HG03066 (cell line): ENCODE results near the gene ABCC1.
"Not testable (repeated sequence)": the region's sequence is repeated elsewhere in the genome, so short reads cannot be mapped to it uniquely, and the experiment has no call there.

Experiments used
- ATAC-seq: cut with Tn5 transposase; IDR thresholded peaks from one replicate; pipeline ENCODE4 v1.9.1; 2021; ENCODE audit warnings: low read depth; ENCODE audit not compliant: unreplicated experiment

The ABCC1 gene

GRCh38 chr16:16148755-16149154, 199.3 kb downstream of the ABCC1 start:
- ATAC-seq = no peak

- no peak for ATAC-seq
These were observed 200.3 kb downstream of the ABCC1 start for GRCh38 chr16:16149710-16150116.

- no peak for ATAC-seq
These were observed 200.9 kb downstream of the ABCC1 start for GRCh38 chr16:16150117-16150877.

DNA sequence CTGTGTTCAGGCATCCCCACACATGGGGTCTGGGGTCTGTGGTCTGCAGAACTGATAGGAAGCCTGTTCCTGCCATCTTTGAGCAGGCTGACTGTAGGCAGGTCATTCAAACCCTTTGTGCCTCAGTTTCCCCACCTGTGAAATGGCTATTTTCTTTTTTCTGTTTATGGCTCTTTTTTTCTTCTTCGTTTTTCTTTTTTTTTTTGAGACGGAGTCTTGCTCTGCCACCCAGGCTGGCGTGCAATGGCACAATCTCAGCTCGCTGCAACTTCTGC, 201.4 kb downstream of the ABCC1 start:
- no peak for ATAC-seq

- no peak for ATAC-seq
These were observed 201.9 kb downstream of the ABCC1 start for GRCh38 chr16:16151315-16151714.

GRCh38 chr16:16153000-16153399, 203.6 kb downstream of the ABCC1 start:
- ATAC-seq = not testable (repeated sequence)

- no peak for ATAC-seq
These were observed 205.0 kb downstream of the ABCC1 start for GRCh38 chr16:16154281-16154951.

DNA sequence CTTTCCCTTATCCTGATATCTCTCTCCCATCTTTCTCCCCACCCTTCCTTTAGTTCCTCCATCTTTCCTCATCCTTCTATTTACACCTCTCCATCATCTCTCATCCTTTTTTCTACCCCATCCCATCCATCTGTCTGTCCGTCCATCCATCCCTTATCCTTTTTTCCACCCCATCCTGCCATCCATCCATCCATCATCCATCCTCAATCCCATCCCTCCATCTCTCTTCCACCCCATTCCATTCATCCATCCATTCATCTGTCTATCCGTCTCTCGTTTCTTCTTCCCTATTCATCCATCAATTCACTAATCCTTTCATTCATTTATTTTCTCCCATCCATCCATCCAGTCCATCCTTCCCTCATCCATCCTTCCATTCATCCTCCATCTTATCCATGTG, 205.8 kb downstream of the ABCC1 start:
- ATAC-seq = no peak

GRCh38 chr16:16157166-16157565, 207.8 kb downstream of the ABCC1 start:
- no peak for ATAC-seq

GRCh38 chr16:16158082-16158658, 208.8 kb downstream of the ABCC1 start:
- no peak for ATAC-seq

DNA sequence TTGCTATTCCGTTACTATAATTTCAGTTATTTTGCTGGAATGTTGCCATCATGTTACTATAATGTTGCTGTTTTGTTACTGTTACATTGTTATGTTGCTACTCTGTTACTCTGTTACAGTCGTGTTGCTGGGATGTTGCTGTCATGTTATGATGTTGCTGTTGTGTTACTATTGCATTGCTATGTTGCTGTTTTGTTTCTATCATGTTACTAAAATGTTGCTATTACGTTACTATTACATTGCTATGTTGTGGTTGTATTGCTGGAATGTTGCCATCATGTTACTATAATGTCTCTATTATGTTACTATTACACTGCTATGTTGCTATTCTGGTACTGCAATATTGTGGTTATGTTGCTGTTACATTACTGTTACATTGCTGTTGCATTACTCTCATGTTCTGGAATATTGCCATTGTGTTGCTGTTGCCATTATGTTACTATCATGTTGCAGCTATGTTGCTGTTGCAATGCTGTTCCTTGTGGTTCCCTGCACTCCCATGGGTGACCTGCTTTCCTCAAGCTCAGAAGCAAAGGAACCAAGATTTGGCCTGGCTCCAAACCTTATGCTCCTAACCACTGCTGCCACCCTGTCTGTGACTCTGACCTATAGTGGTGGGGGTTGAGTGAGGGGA, 209.4 kb downstream of the ABCC1 start:
- ATAC-seq = no peak

- ATAC-seq = no peak
These were observed 210.2 kb downstream of the ABCC1 start for GRCh38 chr16:16159662-16160061.

DNA sequence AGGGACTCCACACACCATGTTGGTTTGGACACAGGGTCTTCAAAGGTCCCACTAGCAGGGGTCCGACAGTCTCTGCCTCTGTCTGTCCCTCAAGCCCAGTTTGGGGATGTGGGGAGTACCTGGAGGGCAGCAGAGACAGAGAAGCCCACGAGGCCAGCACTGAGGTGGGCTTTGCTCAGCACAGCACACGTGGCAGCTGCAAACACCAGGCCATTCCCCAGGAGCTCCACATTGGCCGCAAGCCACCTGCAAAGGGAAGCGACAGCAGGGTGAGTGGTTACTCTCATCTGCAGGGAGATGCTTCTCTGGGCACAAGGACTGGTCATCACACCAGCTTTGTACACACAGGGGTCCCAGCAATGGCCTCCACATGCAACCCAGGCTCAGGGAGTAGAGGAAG, 211.9 kb downstream of the ABCC1 start:
- ATAC-seq = no peak

GRCh38 chr16:16161840-16162239, 212.4 kb downstream of the ABCC1 start:
- ATAC-seq = not testable (repeated sequence)

DNA sequence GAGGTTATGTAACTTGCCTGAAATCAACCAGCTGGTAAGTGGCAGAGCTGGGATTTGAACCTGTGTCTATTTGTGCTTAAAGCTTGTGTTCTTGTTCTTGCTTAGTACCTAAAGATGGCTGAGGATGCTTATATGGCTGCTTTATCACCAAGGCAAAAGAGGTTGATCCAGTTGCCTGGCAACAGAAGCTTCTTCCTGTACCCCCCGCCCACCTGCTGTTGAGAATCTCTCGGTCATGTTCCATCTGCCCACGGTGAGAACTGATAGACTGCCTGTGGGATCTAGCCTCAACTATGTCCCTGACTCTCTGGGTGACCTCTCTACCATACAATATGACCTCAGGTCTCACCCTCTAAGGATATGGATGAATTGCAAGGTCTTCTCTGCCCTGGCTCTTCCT, 213.2 kb downstream of the ABCC1 start:
- no peak for ATAC-seq

- no peak for ATAC-seq
These were observed 213.7 kb downstream of the ABCC1 start for GRCh38 chr16:16163109-16163508.

DNA sequence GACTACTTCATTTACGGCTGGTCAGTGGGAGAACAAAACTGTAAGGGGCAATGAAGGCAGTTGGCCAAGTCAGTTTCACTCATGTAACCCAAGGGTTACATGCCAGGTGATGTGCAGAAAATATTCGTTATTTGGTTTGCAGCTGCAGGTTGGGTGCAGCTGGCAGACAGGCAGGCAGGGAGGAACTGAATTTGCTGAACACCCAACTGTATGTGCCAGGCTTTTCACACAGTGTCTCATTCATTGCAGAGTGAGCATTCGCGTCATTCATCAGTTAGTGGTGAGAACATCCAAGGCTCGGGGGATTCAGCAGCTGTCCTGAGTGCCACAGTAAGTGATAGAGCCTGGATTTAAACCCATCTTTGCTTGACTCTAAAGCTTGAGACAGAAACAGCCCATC, 214.2 kb downstream of the ABCC1 start:
- ATAC-seq = no peak

- no peak for ATAC-seq
These were observed 214.8 kb downstream of the ABCC1 start for GRCh38 chr16:16164243-16164642.

- ATAC-seq = no peak
These were observed 216.7 kb downstream of the ABCC1 start for GRCh38 chr16:16166085-16166484.

DNA sequence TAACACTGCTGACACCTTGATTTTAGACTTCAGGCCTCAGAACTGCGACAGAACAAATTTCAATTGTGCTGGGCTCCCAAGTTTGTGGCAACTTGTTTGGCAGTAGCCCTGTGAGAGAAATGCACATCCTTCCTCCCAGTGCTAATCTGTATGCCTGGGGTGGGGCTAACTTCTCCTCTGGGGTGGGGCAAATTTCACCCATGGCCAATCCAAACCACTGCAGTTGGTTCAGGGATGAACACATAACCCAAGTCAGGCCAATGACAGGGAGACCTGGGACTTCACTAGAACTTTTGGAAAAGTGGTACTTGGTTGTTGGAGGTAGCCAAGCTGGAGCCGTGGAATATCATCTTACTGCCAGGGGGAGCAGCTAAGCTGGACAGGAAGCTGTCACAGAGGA, 217.5 kb downstream of the ABCC1 start:
- no peak for ATAC-seq

DNA sequence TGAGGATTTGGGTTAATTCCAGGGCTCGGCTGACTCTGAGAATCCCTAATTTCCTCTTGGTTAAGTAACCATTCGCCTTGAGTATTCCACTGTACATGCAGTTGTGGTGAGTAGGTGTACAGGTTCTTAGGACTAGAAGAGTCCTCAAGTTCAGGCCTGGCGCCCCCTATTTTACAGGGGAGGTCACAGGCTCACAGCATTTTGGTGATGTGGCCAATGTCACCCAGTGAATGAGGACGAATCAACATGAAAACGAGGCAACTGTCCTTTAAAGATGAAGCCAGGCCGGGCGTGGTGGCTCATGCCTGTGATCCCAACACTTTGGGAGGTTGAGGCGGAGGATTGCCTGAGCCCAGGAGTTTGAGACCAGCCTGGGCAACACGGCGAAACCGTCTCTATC, 218.5 kb downstream of the ABCC1 start:
- ATAC-seq = no peak

- ATAC-seq = no peak
These were observed 219.0 kb downstream of the ABCC1 start for GRCh38 chr16:16168431-16168830.
